Measurements from ENCODE around the gene MCC. TPM values are rescaled to one million over a fixed set of nuclear protein-coding genes. Genes with fewer than 3 reads are reported as not detected.

Gene MCC
- total RNA-seq, 1 donor from 2014 or later = 47.9 TPM

- H3K4me1 ChIP-seq = peaks cover 39% of the 10 kb centered on the region
- H3K27me3 ChIP-seq = no peaks in the 10 kb centered on the region
- no peak overlapping the region for H3K27ac ChIP-seq
- intact Hi-C loops (cut with DNase I) = no loop called here
- no peaks in the 10 kb centered on the region for H3K9me3 ChIP-seq
- H3K36me3 ChIP-seq = no peaks in the 10 kb centered on the region
- TF ChIP-seq POLR2A (IDR thresholded peaks at IDR 0.05) (no peak), CTCF (IDR thresholded peaks at IDR 0.05) (no peak), POLR2AphosphoS5 (IDR thresholded peaks at IDR 0.05; ENCODE audit: insufficient read depth in 1 of 2, low read depth in 1 of 2) (no peak)
- DNase-seq (ENCODE audit: extremely low spot score in 2 of 2) = no peak
- no peak overlapping the region for H3K4me3 ChIP-seq
These were observed 214.3 kb downstream of the MCC start for GRCh38 chr5:113273948-113274347.

- intact Hi-C loops (cut with DNase I) = no loop called here
- Histone ChIP-seq H3K4me3 (no peak overlapping the region), H3K36me3 (no peaks in the 10 kb centered on the region), H3K9me3 (no peaks in the 10 kb centered on the region), H3K27me3 (no peaks in the 10 kb centered on the region), H3K4me1 (peaks cover 52% of the 10 kb centered on the region), H3K27ac (no peak overlapping the region)
- no peak for TF ChIP-seq CTCF (IDR thresholded peaks at IDR 0.05)
- TF ChIP-seq POLR2A (IDR thresholded peaks at IDR 0.05) = no peak
- no peak for TF ChIP-seq POLR2AphosphoS5 (IDR thresholded peaks at IDR 0.05; ENCODE audit: insufficient read depth in 1 of 2, low read depth in 1 of 2)
- no peak for DNase-seq (ENCODE audit: extremely low spot score in 2 of 2)
These were observed 216.4 kb downstream of the MCC start for GRCh38 chr5:113271745-113272454.

- intact Hi-C loops (cut with DNase I) = no loop called here
- Histone ChIP-seq H3K27me3 (no peaks in the 10 kb centered on the region), H3K4me1 (peaks cover 56% of the 10 kb centered on the region), H3K27ac (no peak overlapping the region), H3K4me3 (no peak overlapping the region), H3K36me3 (no peaks in the 10 kb centered on the region), H3K9me3 (no peaks in the 10 kb centered on the region)
- TF ChIP-seq CTCF (IDR thresholded peaks at IDR 0.05) (no peak), POLR2A (IDR thresholded peaks at IDR 0.05) (no peak), POLR2AphosphoS5 (IDR thresholded peaks at IDR 0.05; ENCODE audit: insufficient read depth in 1 of 2, low read depth in 1 of 2) (no peak)
- no peak for DNase-seq (ENCODE audit: extremely low spot score in 2 of 2)
These were observed 217.2 kb downstream of the MCC start for GRCh38 chr5:113271015-113271414.

GRCh38 chr5:113270086-113270485, 218.2 kb downstream of the MCC start:
- H3K9me3 ChIP-seq = no peaks in the 10 kb centered on the region
- H3K36me3 ChIP-seq = no peaks in the 10 kb centered on the region
- TF ChIP-seq POLR2A (IDR thresholded peaks at IDR 0.05) = no peak
- no peak for TF ChIP-seq POLR2AphosphoS5 (IDR thresholded peaks at IDR 0.05; ENCODE audit: insufficient read depth in 1 of 2, low read depth in 1 of 2)
- no peak for TF ChIP-seq CTCF (IDR thresholded peaks at IDR 0.05)
- H3K27ac ChIP-seq = no peak overlapping the region
- no peak overlapping the region for H3K4me3 ChIP-seq
- no peaks in the 10 kb centered on the region for H3K27me3 ChIP-seq
- no peak for DNase-seq (ENCODE audit: extremely low spot score in 2 of 2)
- intact Hi-C loops (cut with DNase I) = no loop called here
- peaks cover 53% of the 10 kb centered on the region for H3K4me1 ChIP-seq
